ENCODE results near the gene THUMPD3.
A peak's percentile ranks its signal among the peaks of the same experiment; 100 is the strongest.

The THUMPD3 gene

DNA sequence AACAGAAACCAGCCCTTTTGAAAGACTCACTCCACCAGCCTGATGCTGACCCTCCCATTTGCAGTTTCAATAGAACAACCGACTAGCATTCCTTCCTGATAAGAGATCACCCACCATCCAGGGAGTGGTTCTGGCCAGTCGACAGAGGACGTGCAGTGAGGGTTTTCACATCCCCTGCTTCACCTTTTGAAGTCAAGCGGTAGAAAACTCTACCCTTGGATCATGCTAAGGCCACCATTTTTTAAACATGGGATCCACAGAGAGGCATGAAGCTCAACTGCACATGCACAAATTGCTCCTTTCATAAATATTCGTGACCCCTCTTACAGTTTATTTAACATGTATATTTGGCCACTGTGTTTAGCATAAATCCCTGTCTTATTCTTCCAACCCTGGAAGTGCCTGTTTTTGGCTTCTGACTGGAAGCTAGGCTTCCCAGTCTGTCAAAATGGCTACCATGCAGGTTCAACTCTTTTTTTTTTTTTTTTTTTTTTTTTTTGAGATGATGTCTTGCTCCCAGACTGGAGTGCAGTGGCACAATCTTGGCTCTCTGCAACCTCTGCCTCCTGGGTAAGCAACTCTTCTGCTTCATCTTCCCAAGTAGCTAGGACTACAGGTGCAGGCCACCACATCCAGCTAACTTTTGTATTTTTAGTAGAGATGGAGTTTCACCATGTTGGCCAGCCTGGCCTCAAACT lies 1.0 kb upstream of the THUMPD3 start:
- DNase-seq: no peak

- no peak for DNase-seq
These were observed 6.7 kb downstream of the THUMPD3 start for GRCh38 chr3:9369508-9369907.

GRCh38 chr3:9373465-9373864 lies 10.6 kb downstream of the THUMPD3 start:
- DNase-seq: no peak

DNA sequence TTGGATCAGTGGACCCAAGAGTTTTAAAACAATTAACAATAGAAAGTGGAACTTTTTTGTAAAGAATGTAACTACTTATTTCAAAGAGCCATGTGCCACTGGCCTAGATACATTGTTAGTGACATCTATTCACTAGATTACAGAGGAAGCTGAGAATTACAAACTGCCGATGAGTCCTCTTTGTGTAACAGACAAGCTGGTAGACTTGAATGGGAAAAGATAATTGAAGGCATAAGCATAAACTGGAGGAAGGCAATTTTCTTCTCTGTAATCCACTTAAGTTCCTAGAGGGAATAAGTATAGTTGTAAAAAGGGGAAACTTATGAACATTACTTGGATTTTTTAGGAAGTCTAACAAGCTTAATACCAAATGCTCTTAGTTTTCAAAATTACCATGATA lies 15.1 kb downstream of the THUMPD3 start:
- DNase-seq: no peak

DNA sequence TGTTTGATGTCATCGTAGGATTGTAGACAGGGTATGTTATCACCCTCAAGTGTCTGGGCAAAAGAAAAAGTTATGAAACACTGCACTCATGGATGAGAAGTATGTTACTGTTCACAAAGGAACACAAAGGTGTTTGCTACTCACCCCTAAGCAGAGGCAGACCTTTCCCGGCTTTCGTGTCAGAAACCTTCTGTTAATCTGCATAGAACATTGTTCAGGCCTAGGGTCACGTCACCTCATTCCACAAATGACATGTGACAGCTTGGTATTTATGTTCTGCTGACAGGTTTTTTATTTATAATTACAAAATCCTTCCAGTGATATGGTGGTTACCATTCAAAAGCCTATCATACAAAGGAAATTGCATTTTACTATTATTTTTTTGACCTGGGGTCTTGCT lies 16.5 kb downstream of the THUMPD3 start:
- DNase-seq: no peak

GRCh38 chr3:9380014-9380413 lies 17.2 kb downstream of the THUMPD3 start:
- DNase-seq: no peak

DNA sequence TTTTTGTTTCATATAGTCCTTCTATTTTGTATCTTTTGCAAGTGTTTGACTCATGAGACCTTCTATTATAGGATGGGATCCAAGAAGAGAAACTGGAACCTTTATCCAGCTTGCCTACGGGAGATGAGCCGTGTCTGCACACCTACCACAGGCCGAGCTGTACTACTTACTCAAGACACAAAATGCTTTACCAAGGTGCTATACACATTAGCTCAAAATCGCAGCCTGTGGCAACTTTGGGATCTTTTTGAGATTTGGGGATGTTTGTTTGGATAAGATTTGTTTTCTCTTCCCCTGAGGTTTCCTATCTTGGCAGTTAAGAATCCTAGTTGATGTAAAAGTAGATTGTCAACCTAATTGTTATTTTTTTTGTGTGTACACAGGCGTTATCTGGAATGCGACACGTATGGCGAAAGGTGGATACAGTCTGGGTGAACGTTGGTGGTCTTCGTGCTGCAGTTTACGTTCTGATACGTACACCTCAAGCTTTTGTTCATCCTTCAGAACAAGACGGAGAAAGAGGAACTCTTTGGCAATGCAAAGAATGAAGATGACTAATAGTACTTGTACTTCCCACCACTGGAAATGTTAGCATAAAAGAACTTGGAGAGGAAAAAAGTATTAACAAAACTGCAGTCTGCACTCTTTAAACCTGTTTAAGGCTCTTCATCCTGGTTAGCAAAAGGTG lies 21.4 kb downstream of the THUMPD3 start:
- DNase-seq: no peak

DNA sequence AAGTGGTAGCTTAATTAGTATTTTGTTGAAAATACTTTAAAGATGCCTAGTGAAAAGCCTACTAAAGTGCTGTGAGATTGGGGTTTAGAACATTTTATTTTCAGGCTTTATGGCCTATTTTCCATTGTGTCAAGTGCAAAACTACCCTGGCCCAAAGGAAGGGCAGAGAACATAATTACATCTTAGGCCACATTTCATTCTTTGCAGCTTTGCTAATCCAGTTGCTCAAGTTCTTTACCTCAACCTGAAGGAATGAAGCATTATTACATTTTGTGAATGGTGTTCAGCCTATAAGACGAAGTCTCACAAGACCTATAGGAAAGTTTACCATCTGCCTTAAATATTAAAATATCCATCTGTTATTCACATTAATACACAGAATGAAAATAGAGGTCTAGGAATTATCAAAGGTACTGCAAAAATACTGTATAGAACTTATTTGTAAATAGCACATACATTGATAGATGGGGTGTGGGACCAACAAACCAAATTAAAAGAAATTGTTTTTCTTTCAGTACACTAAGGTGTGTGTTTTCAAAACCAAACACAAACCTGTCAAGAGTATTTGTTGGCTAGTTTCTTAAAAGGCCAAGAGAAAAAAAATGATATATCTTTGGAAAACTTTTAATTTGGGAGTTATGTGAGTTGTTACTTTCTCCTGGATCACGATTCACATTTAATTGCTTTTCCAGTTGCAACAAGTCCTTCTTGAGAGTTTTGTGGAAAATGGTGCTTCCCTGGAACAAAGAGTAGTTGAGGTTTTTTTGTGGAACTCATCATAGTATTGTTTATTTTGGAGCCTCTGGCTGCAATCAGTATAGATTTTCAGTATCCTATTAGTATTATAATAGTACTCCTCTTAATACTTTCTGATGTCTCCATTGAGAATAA lies 22.6 kb downstream of the THUMPD3 start:
- no peak for DNase-seq

DNA sequence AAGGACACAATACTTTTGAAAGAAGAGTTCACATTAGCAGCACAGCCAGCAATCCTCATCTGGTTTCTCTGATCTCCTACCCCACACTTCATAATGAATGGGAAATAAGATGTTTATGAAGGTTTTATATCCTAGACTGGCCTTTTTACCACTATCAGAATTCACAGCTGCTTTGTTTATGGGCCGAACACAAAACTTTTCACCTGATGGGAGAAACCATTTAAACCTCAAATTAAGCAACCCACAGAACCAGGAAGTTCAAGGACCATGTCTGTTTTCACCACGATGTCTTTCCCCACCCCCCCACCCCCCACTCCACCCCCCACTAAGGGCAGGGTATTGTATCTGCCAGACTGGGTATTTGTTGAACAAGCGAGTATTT lies 23.2 kb downstream of the THUMPD3 start:
- no peak for DNase-seq

- no peak for DNase-seq
These were observed 23.9 kb downstream of the THUMPD3 start for GRCh38 chr3:9386501-9387321.

DNA sequence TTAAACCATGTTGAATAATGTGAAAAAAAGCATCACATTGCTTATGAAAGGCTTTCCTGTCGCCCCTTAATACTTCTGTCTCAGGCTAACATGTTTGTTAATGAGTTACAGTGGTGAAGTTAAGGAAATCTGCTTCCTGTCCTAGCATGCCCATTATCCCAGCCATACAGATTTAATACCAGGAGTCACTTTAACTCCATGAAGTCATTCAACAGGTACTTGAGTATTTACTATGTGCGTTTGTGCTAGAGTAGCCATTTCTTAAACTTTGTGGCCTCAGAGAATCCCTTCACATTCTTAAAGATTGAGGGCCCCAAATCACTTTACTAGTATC lies 24.4 kb downstream of the THUMPD3 start:
- no peak for DNase-seq

DNA sequence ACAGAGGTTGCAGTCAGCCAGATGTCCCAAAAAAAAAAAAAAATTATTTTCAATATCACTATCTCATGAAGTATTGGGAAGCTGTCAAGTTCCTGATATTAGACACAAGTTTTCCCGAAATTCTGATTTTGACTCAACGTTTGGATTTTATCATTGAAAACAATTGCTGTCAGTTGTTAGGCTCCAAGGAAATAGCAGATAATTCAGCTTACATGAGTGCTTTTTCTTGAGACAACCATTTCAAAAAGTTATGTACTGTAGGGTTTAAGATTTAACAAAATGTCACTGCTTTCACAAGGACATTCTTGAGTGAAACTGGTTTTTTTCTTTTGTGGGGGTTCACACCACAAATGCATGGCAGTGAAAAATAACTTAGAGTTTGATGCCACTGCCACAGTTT lies 25.3 kb downstream of the THUMPD3 start:
- DNase-seq: no peak

- DNase-seq: no peak
These were observed 25.9 kb downstream of the THUMPD3 start for GRCh38 chr3:9388562-9389272.

DNA sequence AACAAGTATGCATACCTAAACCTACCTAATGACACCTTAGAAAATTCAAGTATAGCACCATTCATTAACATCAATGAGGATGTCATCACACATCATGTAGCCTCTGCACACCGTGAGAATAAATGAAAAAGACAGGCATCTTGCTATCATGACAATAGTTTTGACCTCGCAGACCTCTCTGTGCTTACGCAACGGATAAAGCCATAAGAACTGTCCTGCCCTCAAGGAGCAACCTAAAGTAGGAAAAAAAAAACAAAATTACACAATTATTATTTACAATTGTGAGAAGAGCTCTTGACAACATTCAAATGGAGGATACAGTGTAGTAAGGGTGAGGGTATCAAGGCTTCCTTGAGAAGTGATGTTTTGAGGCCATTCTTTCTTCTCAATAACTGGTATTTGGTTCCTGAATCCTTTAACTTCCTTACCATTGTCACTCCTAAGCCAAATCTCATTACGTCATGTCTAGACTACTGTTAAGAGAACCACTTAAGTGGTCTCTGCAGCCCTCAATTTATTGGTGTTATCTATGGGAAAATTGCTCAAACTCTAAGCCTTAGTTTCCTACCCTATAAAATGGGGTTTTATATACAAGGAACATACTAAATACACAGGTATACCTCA lies 27.5 kb downstream of the THUMPD3 start:
- no peak for DNase-seq

DNA sequence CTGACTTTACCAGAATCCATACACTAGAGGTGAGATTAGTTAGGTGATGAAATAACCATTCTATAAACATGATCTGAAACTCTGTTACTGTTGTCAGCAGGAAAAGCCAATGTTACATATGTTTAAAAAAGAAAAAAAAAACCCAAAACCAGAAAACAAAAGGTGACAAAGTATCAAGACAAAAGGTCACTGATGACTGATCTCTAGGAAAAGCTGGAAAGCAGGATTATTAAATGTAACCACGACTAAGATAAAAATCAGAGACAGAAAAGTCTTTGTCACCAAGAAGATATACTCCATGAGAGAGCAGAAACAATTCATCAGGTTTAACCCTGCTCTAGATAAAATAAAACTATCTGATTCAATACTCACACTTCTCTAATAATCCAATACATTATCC lies 29.2 kb downstream of the THUMPD3 start:
- no peak for DNase-seq

DNA sequence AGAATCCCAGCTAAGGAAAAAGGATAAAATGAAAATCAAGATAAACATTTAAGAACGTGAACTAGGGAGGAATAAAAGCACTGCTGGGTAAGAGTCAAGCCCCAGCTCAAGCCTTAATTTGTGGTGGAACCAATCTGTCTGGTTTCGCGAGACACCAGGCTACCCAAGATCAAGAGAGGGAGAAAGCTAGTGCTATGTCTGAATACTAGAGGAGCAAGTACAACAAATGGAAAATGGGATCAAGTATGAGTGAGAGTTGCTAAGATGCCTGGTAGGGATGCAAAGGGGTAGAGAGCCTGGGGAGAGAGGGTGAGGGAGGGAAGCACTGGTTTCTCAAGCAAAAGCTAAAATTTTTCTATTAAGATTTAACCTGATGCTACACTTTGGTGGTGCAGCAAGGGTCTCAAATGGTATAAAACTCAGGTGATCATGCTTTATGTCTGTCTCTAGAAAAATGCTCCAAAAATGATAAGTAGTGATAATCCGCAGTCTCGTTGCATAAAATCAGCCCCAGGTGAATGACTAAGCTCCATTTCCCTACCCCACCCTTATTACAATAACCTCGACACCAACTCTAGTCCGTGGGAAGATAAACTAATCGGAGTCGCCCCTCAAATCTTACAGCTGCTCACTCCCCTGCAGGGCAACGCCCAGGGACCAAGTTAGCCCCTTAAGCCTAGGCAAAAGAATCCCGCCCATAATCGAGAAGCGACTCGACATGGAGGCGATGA lies 32.9 kb downstream of the THUMPD3 start:
- DNase-seq: no peak

DNA sequence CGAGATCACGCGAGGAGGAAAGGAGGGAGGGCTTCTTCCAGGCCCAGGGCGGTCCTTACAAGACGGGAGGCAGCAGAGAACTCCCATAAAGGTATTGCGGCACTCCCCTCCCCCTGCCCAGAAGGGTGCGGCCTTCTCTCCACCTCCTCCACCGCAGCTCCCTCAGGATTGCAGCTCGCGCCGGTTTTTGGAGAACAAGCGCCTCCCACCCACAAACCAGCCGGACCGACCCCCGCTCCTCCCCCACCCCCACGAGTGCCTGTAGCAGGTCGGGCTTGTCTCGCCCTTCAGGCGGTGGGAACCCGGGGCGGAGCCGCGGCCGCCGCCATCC lies 33.4 kb downstream of the THUMPD3 start:
- peak; percentile 89 for DNase-seq

- DNase-seq: peak; percentile 99
These were observed 33.9 kb downstream of the THUMPD3 start for GRCh38 chr3:9396632-9397331.

DNA sequence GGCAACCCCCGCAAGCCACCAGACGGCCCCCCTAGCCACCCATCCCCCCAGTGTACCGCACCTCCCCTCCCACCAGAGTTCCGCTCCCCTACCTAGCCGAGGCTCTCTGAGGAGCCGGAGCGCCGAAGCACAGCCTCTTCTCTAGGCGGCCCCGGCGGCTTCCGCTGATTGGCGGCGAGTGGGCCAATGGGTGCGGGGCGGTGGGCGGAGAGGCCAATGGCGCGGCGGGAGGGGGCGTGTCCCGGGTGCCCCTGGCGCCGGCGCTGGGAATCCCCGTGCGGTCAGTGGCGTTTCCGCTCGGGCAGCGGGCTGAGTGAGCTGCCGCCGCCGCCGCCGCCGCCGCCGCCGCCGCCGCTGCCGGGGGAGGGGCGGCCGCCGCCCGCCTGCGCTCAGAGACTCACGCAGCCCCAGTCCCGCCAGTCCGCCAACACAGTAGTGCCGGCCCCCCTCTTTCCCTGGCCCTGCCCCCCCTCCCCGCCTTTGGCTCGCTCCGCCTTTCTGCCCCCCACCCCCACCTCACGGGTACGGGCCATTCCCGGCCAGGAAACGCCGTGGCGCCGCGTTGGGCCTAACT lies 34.6 kb downstream of the THUMPD3 start, which contains the start of gene SETD5:
Gene SETD5, plus strand, starts transcription at position 284 of the 574 bp plus-strand sequence. CDS start 31,324 bp downstream, outside the sequence.
- DNase-seq: peak; percentile 99

All from activated CD4-positive, alpha-beta T cell treated with anti-CD3 and anti-CD28 coated beads for 48 hours (primary cell).